ENCODE measurements around the gene OPA3. TPM values are rescaled to one million over a fixed set of nuclear protein-coding genes. Genes with fewer than 3 reads are reported as not detected.

OPA3 gene
- total and polyA plus RNA-seq, 5 experiments from 2014 or later, result 7.5 to 25.3 (median 10.6) TPM

GRCh38 chr19:45478454-45479238 lies 106.0 kb downstream of the OPA3 start:
- POLR2A ChIA-PET, result interaction anchor here (0.6 to 5.7 kb wide), 15 partner anchors 10 to 423 kb away, joined by 3 to 133 read pairs (median 6); partner anchors contain the start of genes FOSB and RTN2
- Mint-ChIP-seq H3K4me3 (peak overlapping the region; percentile 67 to 95 (median 90)), H3K36me3 (peaks cover 0 to 4% (median 0%) of the 10 kb centered on the region in 3 donors), H3K9me3 (peaks cover 0 to 3% (median 0%) of the 10 kb centered on the region in 9 donors), H3K4me1 (peaks cover 16 to 57% (median 42%) of the 10 kb centered on the region in 4 donors), H3K27me3 (peaks cover 0 to 19% (median 0%) of the 10 kb centered on the region in 5 donors), H3K27ac (peak overlapping the region; percentile 97 to 100 (median 98))
- ATAC-seq (peak; percentile 50 to 70), DNase-seq (peak; percentile 73 to 96 (median 88))

DNA sequence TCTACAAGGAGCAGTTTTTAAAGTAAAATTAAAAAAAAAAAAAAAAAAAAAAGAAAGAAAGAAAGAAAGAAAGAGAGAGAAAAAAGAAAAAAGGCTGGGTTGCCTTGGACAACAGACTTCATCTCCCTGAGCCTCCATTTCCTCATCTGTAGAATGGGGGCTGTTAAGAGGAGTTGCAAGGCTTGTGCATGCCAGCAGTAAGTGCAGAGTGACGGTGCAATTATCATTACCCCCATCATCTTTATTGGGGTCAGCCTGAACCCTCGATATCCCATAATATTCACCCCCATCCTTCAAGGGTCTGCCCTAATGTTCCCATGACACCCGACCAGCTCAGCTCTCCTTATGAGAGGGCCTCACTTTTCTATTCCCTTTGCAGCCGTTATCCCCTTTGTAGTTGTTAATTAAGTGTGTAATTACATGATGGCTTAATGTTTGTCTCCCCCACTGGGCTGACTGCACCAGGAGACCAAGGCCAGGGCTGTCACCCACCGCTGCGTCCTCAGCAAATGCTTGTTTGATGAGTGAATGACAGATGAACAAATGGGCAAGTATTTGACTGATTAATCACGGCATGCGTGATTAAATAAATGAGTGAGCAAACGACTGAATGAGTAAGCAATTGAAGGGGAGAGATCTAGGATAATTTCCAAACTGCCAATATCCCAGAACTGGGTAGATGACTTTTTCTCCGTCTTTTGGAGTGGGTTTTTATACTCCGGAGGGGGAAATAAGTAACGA lies 106.7 kb downstream of the OPA3 start:
- ATAC-seq (peak in 1 of 2 donors; percentile 2), DNase-seq (peak in 4 of 10 donors; percentile 27 to 69 (median 50))
- Mint-ChIP-seq H3K4me1 (peaks cover 18 to 61% (median 44%) of the 10 kb centered on the region in 4 donors), H3K27me3 (peaks cover under 1 to 22% (median 2%) of the 10 kb centered on the region in 5 donors), H3K9me3 (peaks cover 0 to 3% (median 0%) of the 10 kb centered on the region in 9 donors), H3K36me3 (peaks cover 0 to 4% (median 0%) of the 10 kb centered on the region in 3 donors), H3K4me3 (peak overlapping the region; percentile 67 to 95 (median 90)), H3K27ac (peak overlapping the region; percentile 97 to 100 (median 98))
- POLR2A ChIA-PET, result interaction anchor here (0.9 to 5.7 kb wide), 13 partner anchors 10 to 313 kb away, joined by 3 to 133 read pairs (median 8); partner anchors contain the start of genes FOSB and RTN2

Other genes with a start within 250 kb of the OPA3 start
- not detected for gene KLC3, start 244.1 kb downstream of the OPA3 start, total RNA-seq
- gene KLC3, start 244.1 kb downstream of the OPA3 start, polyA plus RNA-seq, result not detected
- 10 to 100 TPM; 21.5 to 23.7 TPM for gene ERCC2, start 214.2 kb downstream of the OPA3 start, total RNA-seq
- gene ERCC2, start 214.2 kb downstream of the OPA3 start, polyA plus RNA-seq, result 1 to 10 TPM; 3.7 to 7.6 (median 7.0) TPM
- gene PPP1R13L, start 179.7 kb downstream of the OPA3 start, total RNA-seq, result 10 to 100 TPM; 12.4 to 13.2 TPM
- gene PPP1R13L, start 179.7 kb downstream of the OPA3 start, polyA plus RNA-seq, result 1 to 10 TPM in 2 of 3 donors, under 1 TPM in 1; 0.64 to 2.5 (median 1.2) TPM
- gene POLR1G, start 178.2 kb downstream of the OPA3 start, total RNA-seq, result 1 to 10 TPM; 3.3 to 3.4 TPM
- 1 to 10 TPM; 2.4 to 7.4 (median 4.4) TPM for gene POLR1G, start 178.2 kb downstream of the OPA3 start, polyA plus RNA-seq
- 10 to 100 TPM; 59.2 to 61.0 TPM for gene ERCC1, start 160.9 kb downstream of the OPA3 start, total RNA-seq
- gene ERCC1, start 160.9 kb downstream of the OPA3 start, polyA plus RNA-seq, result 10 to 100 TPM; 32.2 to 38.6 (median 33.7) TPM
- 1 to 10 TPM; 3.5 TPM for gene FOSB, start 116.8 kb downstream of the OPA3 start, total RNA-seq
- gene FOSB, start 116.8 kb downstream of the OPA3 start, polyA plus RNA-seq, result 10 to 100 TPM; 10.2 to 11.4 (median 11.0) TPM
- gene RTN2, start 87.8 kb downstream of the OPA3 start, total RNA-seq, result 1 to 10 TPM; 1.0 to 1.8 TPM
- under 1 TPM in 2 of 3 donors, not detected in 1; 0.27 to 0.41 TPM for gene RTN2, start 87.8 kb downstream of the OPA3 start, polyA plus RNA-seq
- gene PPM1N, start 86.4 kb downstream of the OPA3 start, total RNA-seq, result 10 to 100 TPM; 12.4 to 15.6 TPM
- gene PPM1N, start 86.4 kb downstream of the OPA3 start, polyA plus RNA-seq, result 1 to 10 TPM; 7.2 to 8.7 (median 7.7) TPM
- gene VASP, start 77.3 kb downstream of the OPA3 start, total RNA-seq, result 10 to 100 TPM; 72.0 to 72.1 TPM
- 10 to 100 TPM; 39.9 to 49.6 (median 49.0) TPM for gene VASP, start 77.3 kb downstream of the OPA3 start, polyA plus RNA-seq
- not detected for gene GPR4, start 17.4 kb upstream of the OPA3 start, total RNA-seq
- not detected for gene GPR4, start 17.4 kb upstream of the OPA3 start, polyA plus RNA-seq
- gene EML2, start 54.6 kb upstream of the OPA3 start, total RNA-seq, result 10 to 100 TPM; 52.1 to 56.8 TPM
- 10 to 100 TPM in 2 of 3 donors, 1 to 10 TPM in 1; 8.8 to 17.8 (median 11.5) TPM for gene EML2, start 54.6 kb upstream of the OPA3 start, polyA plus RNA-seq
- gene GIPR, start 83.4 kb upstream of the OPA3 start, total RNA-seq, result 10 to 100 TPM in 1 of 2 experiments, 1 to 10 TPM in 1; 9.7 to 10.4 TPM
- under 1 TPM in 2 of 3 donors, not detected in 1; 0.38 to 0.61 TPM for gene GIPR, start 83.4 kb upstream of the OPA3 start, polyA plus RNA-seq
- 100 to 1,000 TPM; 395 to 410 TPM for gene SNRPD2, start 107.2 kb upstream of the OPA3 start, total RNA-seq
- gene SNRPD2, start 107.2 kb upstream of the OPA3 start, polyA plus RNA-seq, result 1,000 to 10,000 TPM; 1,119 to 1,289 (median 1,220) TPM
- 10 to 100 TPM in 1 of 2 experiments, 1 to 10 TPM in 1; 7.3 to 11.4 TPM for gene QPCTL, start 107.9 kb upstream of the OPA3 start, total RNA-seq
- gene QPCTL, start 107.9 kb upstream of the OPA3 start, polyA plus RNA-seq, result 1 to 10 TPM in 2 of 3 donors, under 1 TPM in 1; 0.65 to 2.3 (median 1.6) TPM
- gene FBXO46, start 146.1 kb upstream of the OPA3 start, total RNA-seq, result 10 to 100 TPM; 35.3 to 42.3 TPM
- gene FBXO46, start 146.1 kb upstream of the OPA3 start, polyA plus RNA-seq, result 10 to 100 TPM; 12.4 to 15.2 (median 12.5) TPM
- gene MEIOSIN, start 148.6 kb upstream of the OPA3 start, total RNA-seq, result not detected
- not detected for gene MEIOSIN, start 148.6 kb upstream of the OPA3 start, polyA plus RNA-seq
- gene SIX5, start 184.4 kb upstream of the OPA3 start, total RNA-seq, result 1 to 10 TPM; 1.4 to 1.8 TPM
- under 1 TPM; 0.08 to 0.11 (median 0.09) TPM for gene SIX5, start 184.4 kb upstream of the OPA3 start, polyA plus RNA-seq
- gene DMPK, start 197.7 kb upstream of the OPA3 start, total RNA-seq, result 10 to 100 TPM; 44.2 to 44.3 TPM
- gene DMPK, start 197.7 kb upstream of the OPA3 start, polyA plus RNA-seq, result under 1 TPM; 0.60 to 0.99 (median 0.81) TPM
- 10 to 100 TPM; 49.5 to 54.1 TPM for gene DMWD, start 208.0 kb upstream of the OPA3 start, total RNA-seq
- gene DMWD, start 208.0 kb upstream of the OPA3 start, polyA plus RNA-seq, result 10 to 100 TPM in 2 of 3 donors, 1 to 10 TPM in 1; 8.0 to 16.5 (median 11.9) TPM
- under 1 TPM; 0.36 to 0.57 TPM for gene RSPH6A, start 230.5 kb upstream of the OPA3 start, total RNA-seq
- not detected for gene RSPH6A, start 230.5 kb upstream of the OPA3 start, polyA plus RNA-seq

All from naive thymus-derived CD8-positive, alpha-beta T cell (primary cell).